ENCODE measurements around the gene CLEC3A.

Gene CLEC3A

GRCh38 chr16:77993111-77993985 is 29.0 kb upstream of the CLEC3A start (continued):
- no peak for TF ChIP-seq ZNF518A (tag by site-specific recombination; conservative IDR thresholded peaks at IDR 0.05; ENCODE audit: low read depth)
- no peak for TF ChIP-seq ZBTB7A (tag by site-specific recombination; IDR thresholded peaks at IDR 0.05; ENCODE audit: low read depth)
- no peak for TF ChIP-seq ZNF561 (tag by site-specific recombination; IDR thresholded peaks at IDR 0.05; ENCODE audit: borderline replicate concordance)
- no peak for TF ChIP-seq TSHZ1 (tag by site-specific recombination; IDR thresholded peaks at IDR 0.05; ENCODE audit: borderline replicate concordance)
- no peak for TF ChIP-seq ZNF404 (tag by site-specific recombination; IDR thresholded peaks at IDR 0.05)
- no peak for TF ChIP-seq ZNF248 (tag by site-specific recombination; IDR thresholded peaks at IDR 0.05)
- TF ChIP-seq ZNF701 (tag by site-specific recombination; IDR thresholded peaks at IDR 0.05), result no peak
- TF ChIP-seq ZNF112 (tag by site-specific recombination; IDR thresholded peaks at IDR 0.05), result no peak

- CTCF ChIA-PET, result interaction anchor here (0.6 to 0.7 kb wide), 2 partner anchors 10 to 50 kb away, joined by 3 to 8 read pairs; no protein-coding TSS in a partner anchor
- Histone ChIP-seq H3K36me3 (ENCODE audit: control insufficient read depth in 2 of 2, insufficient read depth in 1 of 2, low read length in 2 of 2) (no peaks in the 10 kb centered on the region), H3K4me1 (ENCODE audit: control insufficient read depth, insufficient read depth, low read length) (no peaks in the 10 kb centered on the region), H3K27ac (ENCODE audit: extremely low read depth, low read depth, low read length) (no peak overlapping the region), H3K9me3 (ENCODE audit: control insufficient read depth, insufficient read depth, low read depth, low read length) (no peaks in the 10 kb centered on the region), H3K4me3 (ENCODE audit: low read depth, low read length) (no peak overlapping the region)
- POLR2A ChIA-PET, result no interaction called here
- TF ChIP-seq SETDB1 (IDR thresholded peaks at IDR 0.05; ENCODE audit: insufficient read length, low read length) (peak; percentile 97), ZNF629 (tag by site-specific recombination; IDR thresholded peaks at IDR 0.05) (no peak), ZNF660 (tag by site-specific recombination; IDR thresholded peaks at IDR 0.05) (no peak), RBAK (tag by site-specific recombination; IDR thresholded peaks at IDR 0.05) (no peak), TRIM28 (IDR thresholded peaks at IDR 0.05; ENCODE audit: borderline replicate concordance, low read length) (0 out of 2 replicates have a peak, but pooled peaks have one; percentile 30), ZBTB44 (tag by site-specific recombination; IDR thresholded peaks at IDR 0.05) (no peak), ZNF558 (tag by site-specific recombination; IDR thresholded peaks at IDR 0.05) (no peak)
Measured at GRCh38 chr16:77995843-77996455, 26.4 kb upstream of the CLEC3A start.
